A673 (cell line): ENCODE measurements around the gene CD40. TPM values are rescaled to one million over a fixed set of nuclear protein-coding genes. Genes with fewer than 3 reads are reported as not detected.

Experiments used
- BruUV-seq: library from RNA; stranded (reverse); fragments of 400-500 nt; replicated peaks from 2 replicates; lab custom pipeline; 2021; lab: Mats Ljungman, UMichigan
- CTCF ChIA-PET: fragments of 300-600 bp; sonication (Branson Sonifier 250); formaldehyde crosslinking; loops from one replicate; lab custom pipeline; 2022; ENCODE audit warnings: antibody characterized with exemption; lab: Charles Lee
- POLR2A ChIA-PET: fragments of 300-600 bp; sonication (Branson Sonifier 250); formaldehyde crosslinking; loops from one replicate; lab custom pipeline; 2022; ENCODE audit warnings: antibody characterized with exemption; ENCODE audit not compliant: low non-redundant PET; lab: Charles Lee
- DNase-seq: peaks from one replicate; pipeline ENCODE4 v3.0.0-alpha.2; 2015; ENCODE audit warnings: low spot score
- H3K27ac ChIP-seq: fragments of 200-600 bp; sonication (generic); 2 replicates; pipeline ENCODE4 v1.5.1; 2016; ENCODE audit warnings: mixed run types, low read depth, mild to moderate bottlenecking, mixed read lengths, antibody characterized with exemption, low read length; ENCODE audit not compliant: poor library complexity, severe bottlenecking
- H3K27me3 ChIP-seq: fragments of 200-600 bp; sonication (generic); replicated peaks from 2 replicates; pipeline ENCODE4 v1.6.1; 2017; ENCODE audit warnings: mixed run types, low read depth, mild to moderate bottlenecking, mixed read lengths, antibody characterized with exemption, low read length; ENCODE audit not compliant: insufficient read depth, poor library complexity
- H3K36me3 ChIP-seq: fragments of 200-600 bp; sonication (generic); 2 replicates; pipeline ENCODE4 v1.6.1; 2016; ENCODE audit warnings: mixed run types, mild to moderate bottlenecking, mixed read lengths, antibody characterized with exemption, low read length; ENCODE audit not compliant: insufficient read depth, poor library complexity, severe bottlenecking
- H3K4me1 ChIP-seq: fragments of 200-600 bp; sonication (generic); 2 replicates; pipeline ENCODE4 v1.6.1; 2017; ENCODE audit warnings: mixed run types, mild to moderate bottlenecking, mixed read lengths, antibody characterized with exemption, low read length; ENCODE audit not compliant: insufficient read depth, poor library complexity, severe bottlenecking
- H3K4me3 ChIP-seq: fragments of 200-600 bp; sonication (generic); 2 replicates; pipeline ENCODE4 v1.5.1; 2016; ENCODE audit warnings: low read depth, mixed run types, mild to moderate bottlenecking, mixed read lengths, low read length; ENCODE audit not compliant: poor library complexity, severe bottlenecking
- H3K9me3 ChIP-seq: fragments of 200-600 bp; sonication (generic); 2 replicates; pipeline ENCODE4 v1.6.1; 2016; ENCODE audit warnings: mixed run types, low read depth, mild to moderate bottlenecking, mixed read lengths, antibody characterized with exemption, low read length; ENCODE audit not compliant: poor library complexity, severe bottlenecking
- CTCF ChIP-seq: fragments of 300-800, 200-600 bp; sonication (generic); conservative IDR thresholded peaks from 2 replicates; pipeline ENCODE4 v1.5.1; 2017; ENCODE audit warnings: low read depth, mild to moderate bottlenecking, antibody characterized with exemption, low read length, moderate library complexity, mixed read lengths
- EZH2 ChIP-seq: fragments of 200-600 bp; sonication (generic); IDR thresholded peaks from 2 replicates; pipeline ENCODE4 v1.6.1; 2017; ENCODE audit warnings: borderline replicate concordance, low read depth, mild to moderate bottlenecking, mixed read lengths, antibody characterized with exemption, low read length; ENCODE audit not compliant: poor library complexity, severe bottlenecking
- intact Hi-C: fragments of 100-400 bp; cut with micrococcal nuclease; formaldehyde crosslinking; loops from one replicate; pipeline ENCODE4 v1.10.0; 2022; ENCODE audit not compliant: unreplicated experiment
- total RNA-seq: library from RNA; stranded (reverse); gene quantifications from 2 replicates; pipeline ENCODE4 v1.2.3, GENCODE V29; 2021

CD40 gene
- total RNA-seq, 1 experiment from 2014 or later: 16.3 TPM

- no peak for DNase-seq
- Histone ChIP-seq H3K9me3 (no peaks in the 10 kb centered on the region), H3K4me3 (no peak overlapping the region), H3K36me3 (peaks cover 46% of the 10 kb centered on the region), H3K4me1 (peaks cover 2% of the 10 kb centered on the region), H3K27me3 (no peaks in the 10 kb centered on the region), H3K27ac (no peak overlapping the region)
- CTCF ChIA-PET: no interaction called here
- no TSS peak for BruUV-seq
- no peak for TF ChIP-seq EZH2
- TF ChIP-seq CTCF: no peak
- POLR2A ChIA-PET: no interaction called here
- intact Hi-C loops: no loop called here
Measured at GRCh38 chr20:46076806-46077205, 41.3 kb upstream of the CD40 start.

- Histone ChIP-seq H3K4me1 (peaks cover 5% of the 10 kb centered on the region), H3K27ac (no peak overlapping the region), H3K27me3 (no peaks in the 10 kb centered on the region), H3K36me3 (peaks cover 46% of the 10 kb centered on the region), H3K9me3 (no peaks in the 10 kb centered on the region), H3K4me3 (no peak overlapping the region)
- POLR2A ChIA-PET: no interaction called here
- no peak for DNase-seq
- TF ChIP-seq EZH2 (no peak), CTCF (no peak)
- intact Hi-C loops: no loop called here
- CTCF ChIA-PET: no interaction called here
- no TSS peak for BruUV-seq
Measured at GRCh38 chr20:46077642-46078305, 40.3 kb upstream of the CD40 start.

- Histone ChIP-seq H3K36me3 (peaks cover 43% of the 10 kb centered on the region), H3K4me1 (peaks cover 13% of the 10 kb centered on the region), H3K9me3 (no peaks in the 10 kb centered on the region), H3K4me3 (no peak overlapping the region), H3K27ac (no peak overlapping the region), H3K27me3 (no peaks in the 10 kb centered on the region)
- BruUV-seq: no TSS peak
- CTCF ChIA-PET: no interaction called here
- no peak for DNase-seq
- no peak for TF ChIP-seq EZH2
- TF ChIP-seq CTCF: no peak
- intact Hi-C loops: no loop called here
- POLR2A ChIA-PET: no interaction called here
Measured at GRCh38 chr20:46078954-46079353, 39.2 kb upstream of the CD40 start.
